GM19372 (cell line): ENCODE data around the gene C2CD3.
"Not testable (repeated sequence)": the region's sequence is repeated elsewhere in the genome, so short reads cannot be mapped to it uniquely, and the experiment has no call there.

Experiments
- ATAC-seq: cut with Tn5 transposase; IDR thresholded peaks from one replicate; pipeline ENCODE4 v1.9.1; 2021; ENCODE audit warnings: mild to moderate bottlenecking, low read depth, moderate library complexity; ENCODE audit not compliant: unreplicated experiment

Gene C2CD3

DNA sequence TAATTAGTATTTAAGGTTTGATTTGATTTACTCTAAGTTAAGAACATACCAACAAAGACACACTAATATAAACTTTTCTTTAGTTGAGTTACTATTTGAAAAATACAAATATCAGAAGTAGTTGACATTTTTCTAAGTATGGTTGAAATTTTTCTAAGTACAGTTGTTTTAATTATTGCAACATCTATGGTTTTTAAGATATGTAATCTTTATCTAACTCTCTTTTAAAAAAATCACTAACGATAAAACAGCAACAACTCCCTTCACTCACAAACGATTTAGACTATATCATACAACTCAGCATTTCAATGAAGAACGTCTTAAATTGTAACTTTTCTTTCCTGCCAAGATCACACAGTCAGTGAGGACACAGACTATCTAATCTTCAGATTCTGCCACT is 2.0 kb downstream of the C2CD3 start:
- no peak for ATAC-seq

GRCh38 chr11:74162681-74163467 is 7.9 kb downstream of the C2CD3 start:
- no peak for ATAC-seq

GRCh38 chr11:74159642-74160041 is 11.2 kb downstream of the C2CD3 start:
- ATAC-seq = no peak

DNA sequence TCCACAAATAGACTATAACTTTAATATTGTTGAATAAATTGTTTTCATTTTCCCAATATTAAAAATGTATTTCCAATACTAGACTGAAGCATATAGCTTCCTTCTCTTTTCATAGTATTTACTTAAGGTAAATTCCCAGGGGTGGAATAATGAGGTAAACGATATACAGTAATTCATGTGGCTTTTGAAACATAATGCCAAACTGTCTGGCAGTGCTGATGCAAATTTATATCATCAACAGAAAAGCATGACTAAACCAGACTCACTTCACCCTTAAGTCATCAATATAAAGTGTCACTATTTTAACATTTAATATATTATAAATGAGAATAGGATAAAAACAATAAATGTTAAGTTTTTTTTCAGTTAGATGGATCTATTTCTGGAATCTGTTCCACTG is 13.6 kb downstream of the C2CD3 start:
- ATAC-seq = no peak

GRCh38 chr11:74154620-74155281 is 16.1 kb downstream of the C2CD3 start:
- no peak for ATAC-seq

- ATAC-seq = no peak
These were observed 17.6 kb downstream of the C2CD3 start for GRCh38 chr11:74153224-74153623.

- no peak for ATAC-seq
These were observed 23.4 kb downstream of the C2CD3 start for GRCh38 chr11:74147199-74147929.

DNA sequence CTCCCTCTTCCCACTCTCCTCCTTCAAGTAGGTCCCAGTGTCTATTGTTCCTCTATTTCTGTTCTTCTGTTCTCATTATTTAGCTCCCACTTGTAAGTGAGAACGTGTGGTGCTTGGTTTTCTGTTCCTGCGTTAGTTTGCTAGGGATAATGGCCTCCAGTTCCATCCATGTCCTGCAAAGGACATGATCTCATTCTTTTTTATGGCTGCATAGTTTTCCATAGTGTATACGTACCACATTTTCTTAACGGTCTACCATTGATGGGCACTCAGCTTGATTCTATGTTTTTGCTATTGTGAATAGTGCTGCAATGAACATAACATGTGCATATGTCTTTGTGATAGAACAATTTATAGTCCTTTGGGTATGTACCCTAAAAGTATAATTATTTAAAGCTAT is 26.2 kb downstream of the C2CD3 start:
- no peak for ATAC-seq

DNA sequence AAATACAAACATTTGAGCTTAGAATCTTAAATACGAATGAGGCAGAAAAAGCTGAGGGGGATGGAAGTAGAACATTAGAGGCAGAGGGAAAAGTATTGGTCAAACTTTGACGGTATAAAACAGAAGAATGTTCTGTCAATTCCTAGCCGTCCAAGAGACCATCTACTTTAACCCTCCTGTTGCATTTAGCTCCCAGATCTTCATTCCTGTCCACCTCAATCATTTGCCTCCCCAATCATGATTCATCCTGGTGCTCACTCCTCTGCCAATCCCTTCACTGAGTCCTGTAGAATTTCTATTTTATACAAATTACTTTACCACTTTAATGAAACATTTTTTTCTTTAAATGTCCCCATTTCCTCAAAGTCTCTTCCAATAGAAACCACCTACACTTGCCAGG is 28.2 kb downstream of the C2CD3 start:
- ATAC-seq = no peak

GRCh38 chr11:74141908-74142307 is 28.9 kb downstream of the C2CD3 start:
- ATAC-seq = no peak

GRCh38 chr11:74141241-74141695 is 29.5 kb downstream of the C2CD3 start:
- no peak for ATAC-seq

- not testable (repeated sequence) for ATAC-seq
These were observed 30.8 kb downstream of the C2CD3 start for GRCh38 chr11:74139919-74140431.

GRCh38 chr11:74139151-74139918 is 31.5 kb downstream of the C2CD3 start:
- no peak for ATAC-seq

DNA sequence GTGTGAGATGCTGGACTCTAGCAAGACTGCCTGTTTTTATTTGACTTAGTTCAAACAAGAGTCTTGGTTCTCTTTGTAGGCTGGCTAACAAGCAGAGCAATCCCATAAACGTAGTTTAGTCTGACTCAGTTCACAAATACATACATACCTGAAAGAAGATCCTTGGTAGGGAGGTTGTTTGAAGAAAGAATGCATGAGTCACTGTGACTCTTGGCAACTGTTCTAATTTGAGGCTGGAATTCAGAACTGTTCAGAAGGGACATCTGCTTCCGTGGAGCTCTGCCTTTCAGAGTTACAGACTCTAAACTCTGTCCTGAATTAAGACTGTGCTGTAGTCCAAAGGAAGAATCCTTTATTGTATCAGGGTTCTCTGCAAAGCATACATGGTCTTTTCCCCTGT is 32.2 kb downstream of the C2CD3 start:
- no peak for ATAC-seq

DNA sequence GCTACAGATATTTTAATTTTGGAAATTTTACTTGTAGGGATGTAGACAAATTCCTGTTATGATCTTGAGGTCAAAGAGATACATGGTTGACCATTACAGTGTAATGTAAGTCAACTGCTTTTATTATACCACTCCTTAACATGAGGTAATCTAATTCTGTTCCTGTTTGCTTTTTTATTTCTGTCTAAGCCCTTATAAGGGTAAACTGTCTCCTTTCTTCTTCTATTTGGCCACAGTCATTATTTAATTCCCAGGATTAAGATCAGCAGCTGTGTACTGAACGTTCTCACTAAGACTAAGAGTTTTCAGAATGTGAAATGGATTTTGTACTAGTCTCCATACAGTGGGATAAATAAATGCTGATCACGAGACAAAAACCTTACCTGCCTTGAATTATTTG is 32.8 kb downstream of the C2CD3 start:
- no peak for ATAC-seq

GRCh38 chr11:74135127-74135840 is 35.5 kb downstream of the C2CD3 start:
- no peak for ATAC-seq

- no peak for ATAC-seq
These were observed 36.1 kb downstream of the C2CD3 start for GRCh38 chr11:74134661-74135060.

DNA sequence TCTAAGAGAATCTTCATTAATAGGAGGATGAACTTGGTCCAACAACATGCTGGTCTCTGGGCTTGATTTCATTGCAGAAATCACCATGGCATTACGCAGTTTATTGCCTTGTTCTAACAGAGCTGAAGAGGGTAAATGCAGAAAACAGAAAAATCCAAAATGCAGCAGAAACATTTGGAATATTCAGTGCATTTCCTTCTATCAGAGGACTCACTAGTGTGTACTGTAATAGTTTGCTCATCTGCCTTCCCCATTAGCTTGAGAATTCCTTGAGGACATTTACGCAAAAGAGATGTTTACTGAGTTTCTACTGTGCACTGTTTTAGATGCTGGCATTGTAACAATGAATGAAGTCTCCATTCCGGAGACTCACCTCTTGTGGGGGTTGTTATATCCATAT is 37.4 kb downstream of the C2CD3 start:
- ATAC-seq = no peak

DNA sequence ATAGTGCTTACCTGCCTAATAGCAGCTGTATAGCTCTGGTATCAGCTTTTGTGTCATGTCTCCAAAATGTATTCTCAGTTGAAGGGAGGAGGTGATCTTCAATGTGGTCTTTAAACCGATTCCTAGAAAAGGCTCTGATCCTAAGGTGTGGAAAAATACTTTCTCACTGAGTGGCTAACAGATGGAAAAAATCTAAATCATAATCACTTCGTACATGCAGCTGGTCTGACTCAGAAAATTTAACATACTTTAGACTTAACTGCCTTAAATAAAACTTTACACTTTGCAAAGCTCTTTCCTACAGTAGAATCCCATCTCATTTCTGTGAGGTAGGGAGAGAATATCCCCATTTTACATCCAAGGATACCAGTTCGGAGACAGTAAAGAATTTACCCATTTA is 38.0 kb downstream of the C2CD3 start:
- ATAC-seq = no peak

DNA sequence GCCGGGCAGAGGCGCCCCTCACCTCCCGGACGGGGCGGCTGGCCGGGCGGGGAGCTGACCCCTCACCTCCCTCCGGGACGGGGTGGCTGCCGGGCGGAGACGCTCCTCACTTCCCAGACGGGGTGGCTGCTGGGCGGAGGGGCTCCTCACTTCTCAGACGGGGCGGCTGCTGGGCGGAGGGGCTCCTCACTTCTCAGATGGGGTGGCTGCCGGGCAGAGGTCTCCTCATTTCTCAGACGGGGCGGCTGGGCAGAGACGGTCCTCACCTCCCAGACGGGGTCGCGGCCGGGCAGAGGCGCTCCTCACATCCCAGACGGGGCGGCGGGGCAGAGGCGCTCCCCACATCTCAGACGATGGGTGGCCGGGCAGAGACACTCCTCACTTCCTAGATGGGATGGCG is 41.7 kb downstream of the C2CD3 start:
- ATAC-seq = not testable (repeated sequence)
